ENCODE results near the gene ARHGEF1. TPM values are rescaled to one million over a fixed set of nuclear protein-coding genes. Genes with fewer than 3 reads are reported as not detected.

The ARHGEF1 gene
- total RNA-seq, 1 experiment from 2014 or later: 69.5 TPM

- DNase-seq (ENCODE audit: low read depth, low spot score) (no peak), ATAC-seq (peak; percentile 36; the same call in 1 of the 2 replicates)
- ChIA-PET CTCF (no interaction called here), POLR2A (no interaction called here)
- Histone ChIP-seq H3K27ac (ENCODE audit: low read length) (no peak overlapping the region), H3K9me3 (ENCODE audit: control insufficient read depth, insufficient read depth, low read depth, low read length) (no peaks in the 10 kb centered on the region), H3K4me3 (ENCODE audit: low read depth in 2 of 2, low read length in 2 of 2) (peak overlapping the region in 1 of 2 experiments; percentile 53; a peak in 2 of 4 replicates), H3K4me1 (ENCODE audit: control insufficient read depth, insufficient read depth, low read length) (no peaks in the 10 kb centered on the region; the same call in 1 of the 2 replicates), H3K27me3 (ENCODE audit: control insufficient read depth, insufficient read depth, low read length) (peaks cover 3% of the 10 kb centered on the region; the same call in 1 of the 2 replicates), H3K36me3 (ENCODE audit: control insufficient read depth, insufficient read depth, low read length) (no peaks in the 10 kb centered on the region)
- BruUV-seq (replicated peaks): no TSS peak
- TF ChIP-seq POLR2AphosphoS5 (IDR thresholded peaks at IDR 0.05; ENCODE audit: low read depth, low read length): no peak
- TF ChIP-seq REST (IDR thresholded peaks at IDR 0.05; ENCODE audit: insufficient read depth in 1 of 2, low read depth in 2 of 2, low read length in 1 of 2): no peak
- TF ChIP-seq SIN3A (IDR thresholded peaks at IDR 0.05; ENCODE audit: borderline replicate concordance, insufficient read depth, low read depth, low read length): no peak
- no peak for TF ChIP-seq CTCF (IDR thresholded peaks at IDR 0.05)
- TF ChIP-seq TCF7L2 (IDR thresholded peaks at IDR 0.05; ENCODE audit: low read depth, low read length): no peak
- in situ Hi-C loops (cut with HindIII; ENCODE audit: low pct_unique_long_range_greater_than_20kb, low sequenced_read_pairs): no loop called here
- intact Hi-C loops (cut with micrococcal nuclease; ENCODE audit: unreplicated experiment): no loop called here
Measured at GRCh38 chr19:41928754-41929535, 46.0 kb downstream of the ARHGEF1 start.

GRCh38 chr19:41929536-41930071 lies 46.6 kb downstream of the ARHGEF1 start:
- in situ Hi-C loops (cut with HindIII; ENCODE audit: low pct_unique_long_range_greater_than_20kb, low sequenced_read_pairs) (no loop called here), intact Hi-C loops (cut with micrococcal nuclease; ENCODE audit: unreplicated experiment) (loop anchor here (10.0 kb wide), 1 partner anchor 45 kb away; the partner anchor contains the start of gene ARHGEF1)
- BruUV-seq (replicated peaks): no TSS peak
- Histone ChIP-seq H3K9me3 (ENCODE audit: control insufficient read depth, insufficient read depth, low read depth, low read length) (no peaks in the 10 kb centered on the region), H3K4me1 (ENCODE audit: control insufficient read depth, insufficient read depth, low read length) (no peaks in the 10 kb centered on the region; the same call in 1 of the 2 replicates), H3K27me3 (ENCODE audit: control insufficient read depth, insufficient read depth, low read length) (peaks cover 3% of the 10 kb centered on the region; the same call in 1 of the 2 replicates), H3K36me3 (ENCODE audit: control insufficient read depth, insufficient read depth, low read length) (no peaks in the 10 kb centered on the region), H3K4me3 (ENCODE audit: low read depth in 2 of 2, low read length in 2 of 2) (no peak overlapping the region), H3K27ac (ENCODE audit: low read length) (no peak overlapping the region)
- POLR2A ChIA-PET: no interaction called here
- TF ChIP-seq CTCF (IDR thresholded peaks at IDR 0.05) (no peak), POLR2AphosphoS5 (IDR thresholded peaks at IDR 0.05; ENCODE audit: low read depth, low read length) (no peak), REST (IDR thresholded peaks at IDR 0.05; ENCODE audit: insufficient read depth in 1 of 2, low read depth in 2 of 2, low read length in 1 of 2) (no peak), SIN3A (IDR thresholded peaks at IDR 0.05; ENCODE audit: borderline replicate concordance, insufficient read depth, low read depth, low read length) (no peak), TCF7L2 (IDR thresholded peaks at IDR 0.05; ENCODE audit: low read depth, low read length) (no peak)
- CTCF ChIA-PET: interaction anchor here (0.7 kb wide), 1 partner anchor 34 kb away, joined by 3 read pairs; no protein-coding TSS in a partner anchor
- ATAC-seq (no peak), DNase-seq (ENCODE audit: low read depth, low spot score) (no peak)

Measured in Panc1 (cell line).